ENCODE data around the gene FRMPD4.

FRMPD4 gene

GRCh38 chrX:12410523-12410922, 272.2 kb downstream of the FRMPD4 start:
- H3K4me1 ChIP-seq, result no peaks in the 10 kb centered on the region
- H3K9me3 ChIP-seq, result no peaks in the 10 kb centered on the region
- no peak overlapping the region for H3K27ac ChIP-seq
- no peak overlapping the region for H3K4me3 ChIP-seq
- TF ChIP-seq CTCF (IDR thresholded peaks at IDR 0.05), result no peak
- no peaks in the 10 kb centered on the region for H3K36me3 ChIP-seq
- intact Hi-C loops (cut with DNase I; ENCODE audit: low total_unique reads), result no loop called here
- H3K27me3 ChIP-seq, result no peaks in the 10 kb centered on the region
- no peak for DNase-seq

GRCh38 chrX:12411831-12412230, 273.6 kb downstream of the FRMPD4 start:
- H3K27ac ChIP-seq, result no peak overlapping the region
- TF ChIP-seq CTCF (IDR thresholded peaks at IDR 0.05), result no peak
- no peaks in the 10 kb centered on the region for H3K27me3 ChIP-seq
- no peaks in the 10 kb centered on the region for H3K36me3 ChIP-seq
- H3K4me1 ChIP-seq, result no peaks in the 10 kb centered on the region
- DNase-seq, result no peak
- no peaks in the 10 kb centered on the region for H3K9me3 ChIP-seq
- intact Hi-C loops (cut with DNase I; ENCODE audit: low total_unique reads), result no loop called here
- no peak overlapping the region for H3K4me3 ChIP-seq

GRCh38 chrX:12412561-12412960, 274.3 kb downstream of the FRMPD4 start:
- Histone ChIP-seq H3K36me3 (no peaks in the 10 kb centered on the region), H3K27ac (no peak overlapping the region), H3K4me3 (no peak overlapping the region), H3K4me1 (no peaks in the 10 kb centered on the region), H3K9me3 (no peaks in the 10 kb centered on the region), H3K27me3 (no peaks in the 10 kb centered on the region)
- intact Hi-C loops (cut with DNase I; ENCODE audit: low total_unique reads), result no loop called here
- TF ChIP-seq CTCF (IDR thresholded peaks at IDR 0.05), result no peak
- DNase-seq, result no peak

- no peak for TF ChIP-seq CTCF (IDR thresholded peaks at IDR 0.05)
- no peak overlapping the region for H3K4me3 ChIP-seq
- H3K4me1 ChIP-seq, result no peaks in the 10 kb centered on the region
These were observed 281.3 kb downstream of the FRMPD4 start for GRCh38 chrX:12419591-12419990.

GRCh38 chrX:12421918-12422317, 283.6 kb downstream of the FRMPD4 start:
- DNase-seq, result no peak
- Histone ChIP-seq H3K27ac (no peak overlapping the region), H3K9me3 (no peaks in the 10 kb centered on the region), H3K4me1 (no peaks in the 10 kb centered on the region), H3K4me3 (no peak overlapping the region), H3K36me3 (no peaks in the 10 kb centered on the region), H3K27me3 (no peaks in the 10 kb centered on the region)
- TF ChIP-seq CTCF (IDR thresholded peaks at IDR 0.05), result no peak
- intact Hi-C loops (cut with DNase I; ENCODE audit: low total_unique reads), result no loop called here

More at GRCh38 chrX:12419591-12419990, 281.3 kb downstream of the FRMPD4 start:
- H3K36me3 ChIP-seq, result no peaks in the 10 kb centered on the region
- intact Hi-C loops (cut with DNase I; ENCODE audit: low total_unique reads), result no loop called here
- no peak overlapping the region for H3K27ac ChIP-seq
- H3K9me3 ChIP-seq, result no peaks in the 10 kb centered on the region
- H3K27me3 ChIP-seq, result no peaks in the 10 kb centered on the region
- DNase-seq, result no peak

- Histone ChIP-seq H3K27ac (no peak overlapping the region), H3K36me3 (no peaks in the 10 kb centered on the region), H3K4me1 (no peaks in the 10 kb centered on the region), H3K27me3 (no peaks in the 10 kb centered on the region), H3K9me3 (no peaks in the 10 kb centered on the region), H3K4me3 (no peak overlapping the region)
- intact Hi-C loops (cut with DNase I; ENCODE audit: low total_unique reads), result no loop called here
- TF ChIP-seq CTCF (IDR thresholded peaks at IDR 0.05), result no peak
- no peak for DNase-seq
These were observed 285.1 kb downstream of the FRMPD4 start for GRCh38 chrX:12423346-12423745.
